Colonic mucosa (tissue), 4 donors: ENCODE measurements around the gene TMEM164. TPM values are rescaled to one million over a fixed set of nuclear protein-coding genes. Genes with fewer than 3 reads are reported as not detected.

Source experiments
- DNase-seq: peaks from one replicate; pipeline ENCODE4 v3.0.0-alpha.2; 2020
- H3K27ac ChIP-seq: fragments of 200-600 bp; one replicate; pipeline ENCODE4 v1.8.0; 2021
- H3K27me3 ChIP-seq: fragments of 200-600 bp; one replicate; pipeline ENCODE4 v1.8.0; 2021
- H3K36me3 ChIP-seq: fragments of 200-600 bp; one replicate; pipeline ENCODE4 v1.8.0; 2021
- H3K4me1 ChIP-seq: fragments of 200-600 bp; one replicate; pipeline ENCODE4 v1.8.0; 2021; ENCODE audit warnings: mild to moderate bottlenecking
- H3K4me3 ChIP-seq: fragments of 200-600 bp; one replicate; pipeline ENCODE4 v1.8.0; 2021
- H3K9ac ChIP-seq, 2 donors: one replicate each; pipeline ENCODE4 v1.7.0; 2013; ENCODE audit warnings: control low read depth in 2 of 2, low read depth in 2 of 2, low read length in 2 of 2
- H3K9me3 ChIP-seq: fragments of 200-600 bp; one replicate; pipeline ENCODE4 v1.8.0; 2021
- intact Hi-C: fragments of 100-400 bp; cut with DNase I; formaldehyde crosslinking; loops from one replicate; pipeline ENCODE4 v1.14.1; 2022
- total RNA-seq, 2 donors: library from RNA; stranded (reverse); fragmentation: NEBNext Ultra II Directional in 1 of 2; extraction: Animal tissue kit (Norgen Biotek cat#: 25700) in 1 of 2; gene quantifications; one replicate each; pipeline ENCODE4 v1.2.1, GENCODE V29; 2021
- TF ChIP-seq, protein P1 (sequence below): fragments of 200-600 bp; IDR thresholded peaks from one replicate; pipeline ENCODE4 v1.8.0; 2022; ENCODE audit warnings: antibody characterized with exemption, mild to moderate bottlenecking
- donor health status: healthy.
- donor health status: DM: no; HTN: no; CAD: no.
- donor health status: DM: no; HTN: no; CAD: no.

Gene TMEM164
- total RNA-seq, 2 donors from 2014 or later: 57.3 to 73.1 TPM

DNA sequence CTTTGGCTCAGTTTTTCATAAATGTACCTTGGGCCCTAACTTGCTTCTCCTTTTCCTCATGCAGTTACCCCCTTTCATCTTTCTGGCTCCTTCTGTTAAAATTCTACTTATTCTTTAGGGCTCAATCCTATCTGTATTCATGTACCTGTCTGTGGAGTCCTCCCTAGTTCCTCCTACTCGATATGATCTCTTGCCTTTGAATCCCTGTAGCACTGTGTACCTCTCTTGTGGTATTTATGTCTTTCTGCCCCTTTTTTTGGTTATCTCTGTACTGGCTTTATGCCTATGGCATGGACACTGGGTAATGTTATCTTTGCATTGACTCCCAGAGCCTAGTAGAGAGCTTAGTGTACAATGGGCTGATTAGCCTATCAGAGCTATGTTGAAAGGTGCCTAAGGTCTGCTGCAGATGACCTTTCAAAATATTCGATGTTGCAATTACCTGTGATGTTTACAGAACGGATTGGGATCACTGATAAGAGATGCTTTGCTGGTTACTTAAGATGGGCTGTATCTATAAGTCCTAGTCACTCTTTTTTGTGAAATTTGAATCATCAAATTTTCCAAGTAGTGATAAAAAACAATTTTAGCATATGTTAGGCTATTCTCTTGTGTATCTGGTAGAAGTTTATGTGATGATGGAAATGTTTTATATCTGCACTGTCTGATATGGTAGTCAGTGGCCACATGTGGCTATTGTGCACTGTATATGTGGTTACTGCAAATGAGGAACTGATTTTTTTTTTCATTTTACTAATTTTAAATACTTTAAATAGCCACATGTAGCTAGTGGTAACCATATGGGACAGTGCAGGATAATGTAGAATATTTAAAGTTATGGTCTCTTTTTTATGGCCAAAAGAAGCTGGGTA, 33.5 kb downstream of the TMEM164 start:
- Histone ChIP-seq H3K27me3 (no peaks in the 10 kb centered on the region), H3K4me3 (no peak overlapping the region), H3K4me1 (no peaks in the 10 kb centered on the region), H3K36me3 (no peaks in the 10 kb centered on the region), H3K27ac (no peak overlapping the region), H3K9ac (no peak overlapping the region), H3K9me3 (no peaks in the 10 kb centered on the region)
- no peak for DNase-seq
- TF ChIP-seq, protein P1, sequence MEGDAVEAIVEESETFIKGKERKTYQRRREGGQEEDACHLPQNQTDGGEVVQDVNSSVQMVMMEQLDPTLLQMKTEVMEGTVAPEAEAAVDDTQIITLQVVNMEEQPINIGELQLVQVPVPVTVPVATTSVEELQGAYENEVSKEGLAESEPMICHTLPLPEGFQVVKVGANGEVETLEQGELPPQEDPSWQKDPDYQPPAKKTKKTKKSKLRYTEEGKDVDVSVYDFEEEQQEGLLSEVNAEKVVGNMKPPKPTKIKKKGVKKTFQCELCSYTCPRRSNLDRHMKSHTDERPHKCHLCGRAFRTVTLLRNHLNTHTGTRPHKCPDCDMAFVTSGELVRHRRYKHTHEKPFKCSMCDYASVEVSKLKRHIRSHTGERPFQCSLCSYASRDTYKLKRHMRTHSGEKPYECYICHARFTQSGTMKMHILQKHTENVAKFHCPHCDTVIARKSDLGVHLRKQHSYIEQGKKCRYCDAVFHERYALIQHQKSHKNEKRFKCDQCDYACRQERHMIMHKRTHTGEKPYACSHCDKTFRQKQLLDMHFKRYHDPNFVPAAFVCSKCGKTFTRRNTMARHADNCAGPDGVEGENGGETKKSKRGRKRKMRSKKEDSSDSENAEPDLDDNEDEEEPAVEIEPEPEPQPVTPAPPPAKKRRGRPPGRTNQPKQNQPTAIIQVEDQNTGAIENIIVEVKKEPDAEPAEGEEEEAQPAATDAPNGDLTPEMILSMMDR: no peak
- intact Hi-C loops: no loop called here

DNA sequence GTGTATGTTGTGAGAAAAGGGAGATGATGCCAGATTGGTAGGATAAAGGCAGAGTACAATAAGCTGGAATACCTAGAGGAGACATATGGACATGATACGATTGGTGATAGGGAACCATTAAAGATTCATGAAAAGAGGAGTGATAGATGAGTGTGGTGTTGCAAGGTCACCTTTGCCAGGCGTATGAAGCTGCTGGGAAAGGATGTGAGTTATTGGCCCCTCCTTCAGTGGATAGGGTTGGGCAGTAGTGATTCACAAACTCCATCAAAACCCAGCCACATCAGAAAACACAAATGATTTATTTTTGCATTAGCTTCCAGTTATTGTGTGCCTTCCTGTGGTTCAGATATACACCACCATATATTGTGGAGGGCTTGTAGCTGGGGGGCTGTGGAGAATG, 34.3 kb downstream of the TMEM164 start:
- H3K27me3 ChIP-seq: no peaks in the 10 kb centered on the region
- TF ChIP-seq, protein P1: no peak
- no peaks in the 10 kb centered on the region for H3K4me1 ChIP-seq
- no peak overlapping the region for H3K9ac ChIP-seq
- H3K36me3 ChIP-seq: no peaks in the 10 kb centered on the region
- no peak overlapping the region for H3K4me3 ChIP-seq
- no peak for DNase-seq
- no peak overlapping the region for H3K27ac ChIP-seq
- no peaks in the 10 kb centered on the region for H3K9me3 ChIP-seq
- intact Hi-C loops: no loop called here

DNA sequence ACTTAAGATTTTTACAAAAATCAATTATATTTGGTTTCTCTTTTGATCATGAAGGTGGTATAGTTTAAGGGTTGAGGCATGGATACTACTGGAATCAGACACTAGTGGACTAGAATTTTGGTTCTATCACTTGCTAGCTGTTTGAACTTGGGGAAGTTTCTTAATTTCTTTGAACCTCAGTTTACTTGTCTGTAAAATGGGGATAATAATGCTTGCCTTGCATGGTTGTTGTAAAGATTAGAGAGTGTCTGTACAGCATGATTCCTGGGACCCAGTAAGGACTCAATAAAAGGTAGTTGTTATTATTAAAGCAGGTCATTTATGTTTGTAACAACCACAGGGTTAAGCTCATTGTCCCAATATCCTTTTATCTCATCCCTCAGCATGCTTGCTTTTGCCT, 36.0 kb downstream of the TMEM164 start:
- no peak overlapping the region for H3K27ac ChIP-seq
- no peak overlapping the region for H3K9ac ChIP-seq
- TF ChIP-seq, protein P1: no peak
- no peaks in the 10 kb centered on the region for H3K36me3 ChIP-seq
- no peaks in the 10 kb centered on the region for H3K9me3 ChIP-seq
- H3K4me1 ChIP-seq: no peaks in the 10 kb centered on the region
- no peak for DNase-seq
- no peaks in the 10 kb centered on the region for H3K27me3 ChIP-seq
- H3K4me3 ChIP-seq: no peak overlapping the region
- intact Hi-C loops: no loop called here

DNA sequence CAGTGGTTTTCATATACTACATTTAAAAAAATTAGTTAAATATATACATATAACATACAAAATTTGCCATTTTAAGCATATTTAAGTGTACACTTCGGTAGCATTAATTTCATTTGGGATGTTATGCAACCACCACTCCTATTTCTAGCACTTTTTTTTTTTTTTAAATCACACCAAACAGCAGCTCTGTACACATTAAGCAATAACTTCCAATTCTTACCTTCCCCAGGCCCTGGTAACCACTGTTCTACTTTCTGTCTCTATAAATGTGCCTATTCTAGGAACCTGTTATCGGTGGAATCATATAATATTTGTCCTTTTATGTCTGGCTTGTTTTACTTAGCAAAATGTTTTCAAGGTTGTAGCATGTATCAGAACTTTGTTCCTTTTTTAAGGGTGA, 39.1 kb downstream of the TMEM164 start:
- no peaks in the 10 kb centered on the region for H3K4me1 ChIP-seq
- no peaks in the 10 kb centered on the region for H3K36me3 ChIP-seq
- TF ChIP-seq, protein P1: no peak
- H3K9ac ChIP-seq: no peak overlapping the region
- H3K9me3 ChIP-seq: no peaks in the 10 kb centered on the region
- intact Hi-C loops: no loop called here
- no peak overlapping the region for H3K27ac ChIP-seq
- no peak for DNase-seq
- H3K27me3 ChIP-seq: no peaks in the 10 kb centered on the region
- H3K4me3 ChIP-seq: no peak overlapping the region

DNA sequence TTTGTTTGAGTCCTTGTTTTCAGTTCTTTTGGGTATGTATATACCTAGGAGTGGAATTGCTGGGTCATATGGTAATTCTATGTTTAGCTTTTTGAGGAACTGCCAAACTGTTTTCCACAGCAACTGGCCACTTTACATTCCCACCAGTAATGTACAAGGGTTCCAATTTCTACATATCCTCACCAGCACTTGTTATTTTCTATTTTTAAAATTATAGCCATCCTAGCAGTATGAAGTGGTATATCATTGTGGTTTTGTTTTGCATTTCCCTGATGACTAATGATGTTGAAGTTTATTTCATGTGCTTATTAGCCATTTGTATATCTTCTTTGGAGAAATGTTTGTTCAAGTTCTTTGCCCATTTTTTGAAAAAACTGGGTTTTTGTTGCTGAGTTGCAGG, 39.6 kb downstream of the TMEM164 start:
- DNase-seq: no peak
- Histone ChIP-seq H3K4me1 (no peaks in the 10 kb centered on the region), H3K9ac (no peak overlapping the region), H3K27me3 (no peaks in the 10 kb centered on the region), H3K36me3 (no peaks in the 10 kb centered on the region), H3K4me3 (no peak overlapping the region), H3K9me3 (no peaks in the 10 kb centered on the region), H3K27ac (no peak overlapping the region)
- TF ChIP-seq, protein P1: no peak
- intact Hi-C loops: no loop called here
